HepG2 (cell line): ENCODE data around the gene TRIO. TPM values are rescaled to one million over a fixed set of nuclear protein-coding genes. Genes with fewer than 3 reads are reported as not detected.

Experiments used
- ATF1 ChIP-seq: IDR thresholded peaks from 2 replicates; pipeline ENCODE4 v1.6.1; 2016; ENCODE audit warnings: mild to moderate bottlenecking, control low read depth
- HDAC2 ChIP-seq: sonication (generic); formaldehyde crosslinking; IDR thresholded peaks from 2 replicates; pipeline ENCODE4 v1.4.0; 2020; ENCODE audit warnings: missing genetic modification reagents
- HNF4A ChIP-seq: sonication (generic); formaldehyde crosslinking; IDR thresholded peaks from 2 replicates; pipeline ENCODE4 v1.4.0; 2020; ENCODE audit warnings: missing genetic modification reagents
- HOMEZ ChIP-seq: IDR thresholded peaks from 2 replicates; pipeline ENCODE4 v1.6.1; 2016; ENCODE audit warnings: low read depth
- HOXA7 ChIP-seq: sonication (generic); formaldehyde crosslinking; IDR thresholded peaks from 2 replicates; pipeline ENCODE4 v1.8.1; 2022; ENCODE audit warnings: mild to moderate bottlenecking, missing genetic modification reagents, moderate library complexity
- LBX2 ChIP-seq: sonication (generic); formaldehyde crosslinking; IDR thresholded peaks from 2 replicates; pipeline ENCODE4 v1.5.0; 2020; ENCODE audit warnings: missing genetic modification reagents, mild to moderate bottlenecking, borderline replicate concordance
- MEIS2 ChIP-seq: sonication (generic); formaldehyde crosslinking; IDR thresholded peaks from 2 replicates; pipeline ENCODE4 v1.9.0; 2021; ENCODE audit warnings: mild to moderate bottlenecking, missing genetic modification reagents
- MIER2 ChIP-seq: IDR thresholded peaks from 2 replicates; pipeline ENCODE4 v1.6.1; 2016; ENCODE audit warnings: missing biosample characterization, missing genetic modification reagents
- MLXIP ChIP-seq: sonication (generic); formaldehyde crosslinking; IDR thresholded peaks from 2 replicates; pipeline ENCODE4 v1.9.0; 2021; ENCODE audit warnings: missing genetic modification reagents, borderline replicate concordance
- PATZ1 ChIP-seq: sonication (generic); formaldehyde crosslinking; IDR thresholded peaks from 2 replicates; pipeline ENCODE4 v1.4.0; 2020; ENCODE audit warnings: missing genetic modification reagents
- PPARG ChIP-seq: conservative IDR thresholded peaks from 2 replicates; pipeline ENCODE4 v1.6.1; 2016; ENCODE audit warnings: missing biosample characterization, missing genetic modification reagents
- PRPF4 ChIP-seq: fragments of 200-400 bp; formaldehyde crosslinking; IDR thresholded peaks from 2 replicates; pipeline ENCODE4 v1.6.1; 2016; ENCODE audit warnings: low read length, low read depth; ENCODE audit not compliant: poor library complexity, severe bottlenecking
- RXRA ChIP-seq: sonication (generic); formaldehyde crosslinking; IDR thresholded peaks from 2 replicates; pipeline ENCODE4 v1.5.1; 2020; ENCODE audit warnings: missing genetic modification reagents
- SNAI1 ChIP-seq: sonication (generic); formaldehyde crosslinking; IDR thresholded peaks from 2 replicates; pipeline ENCODE4 v1.5.0; 2020; ENCODE audit warnings: mild to moderate bottlenecking, missing genetic modification reagents, borderline replicate concordance
- SNAPC2 ChIP-seq: sonication (generic); formaldehyde crosslinking; IDR thresholded peaks from 2 replicates; pipeline ENCODE4 v1.8.1; 2022; ENCODE audit warnings: mild to moderate bottlenecking, missing genetic modification reagents
- SRSF9 ChIP-seq: fragments of 200-400 bp; formaldehyde crosslinking; IDR thresholded peaks from 2 replicates; pipeline ENCODE4 v1.6.1; 2018; ENCODE audit warnings: borderline replicate concordance, mild to moderate bottlenecking, low read depth, low read length; ENCODE audit not compliant: insufficient read depth, poor library complexity, severe bottlenecking
- ZBTB20 ChIP-seq: sonication (generic); formaldehyde crosslinking; IDR thresholded peaks from 2 replicates; pipeline ENCODE4 v1.8.1; 2023; ENCODE audit warnings: missing genetic modification reagents, low read depth, mild to moderate bottlenecking, borderline replicate concordance
- ZMAT5 ChIP-seq: sonication (generic); formaldehyde crosslinking; IDR thresholded peaks from 2 replicates; pipeline ENCODE4 v1.5.0; 2020; ENCODE audit warnings: mild to moderate bottlenecking, low read depth, missing genetic modification reagents, borderline replicate concordance
- ZNF101 ChIP-seq: sonication (generic); formaldehyde crosslinking; IDR thresholded peaks from 2 replicates; pipeline ENCODE4 v1.4.0; 2020; ENCODE audit warnings: mild to moderate bottlenecking, low read depth, missing genetic modification reagents, borderline replicate concordance
- ZNF292 ChIP-seq: sonication (generic); formaldehyde crosslinking; IDR thresholded peaks from 2 replicates; pipeline ENCODE4 v1.8.1; 2022; ENCODE audit warnings: mild to moderate bottlenecking, low read depth, missing genetic modification reagents, borderline replicate concordance
- ZNF558 ChIP-seq: sonication (generic); formaldehyde crosslinking; IDR thresholded peaks from 2 replicates; pipeline ENCODE4 v1.9.0; 2022; ENCODE audit warnings: mild to moderate bottlenecking, missing genetic modification reagents, borderline replicate concordance
- ZNF580 ChIP-seq: IDR thresholded peaks from 2 replicates; pipeline ENCODE4 v1.6.1; 2016; ENCODE audit warnings: low read depth, borderline replicate concordance
- ZNF614 ChIP-seq: IDR thresholded peaks from 2 replicates; pipeline ENCODE4 v1.6.1; 2018; ENCODE audit warnings: missing biosample characterization, missing genetic modification reagents, inconsistent platforms, borderline replicate concordance
- polyA plus RNA-seq, 8 experiments: library from polyadenylated mRNA; depleted of rRNA in 3 of 8; stranded (reverse) in 7 of 8; unstranded in 1 of 8; fragments of >200 nt; fragmentation: Illumina TruSeq in 4 of 8; extraction: Trizol in 4 of 8; gene quantifications; 2 replicates each; pipeline versions ENCODE4 v1.2.1 to v1.2.3, GENCODE V29; 2011 to 2016; ENCODE audit warnings: low read depth in 4 of 8, missing spikeins in 1 of 8, mixed read lengths in 1 of 8; ENCODE audit not compliant: insufficient read depth in 1 of 8
- total RNA-seq, 5 experiments: library from RNA; depleted of rRNA; stranded (reverse); fragments of >200 nt; fragmentation: Illumina TruSeq; extraction: Trizol; gene quantifications; 2 replicates each; pipeline ENCODE4 v1.2.3, GENCODE V29; 2016; ENCODE audit warnings: low read depth in 1 of 5

TRIO gene
- total and polyA plus RNA-seq, 2 of the 13 experiments (the other 11 are each of a cell fraction or from before 2014, with no cell fraction given) = 45.2 to 45.9 TPM

- TF ChIP-seq ZNF101 = no peak
- TF ChIP-seq SNAI1 (CRISPR knock-in tag) = no peak
- TF ChIP-seq ATF1 (CRISPR knock-in tag) = no peak
- TF ChIP-seq SNAPC2 (CRISPR knock-in tag) = no peak
- no peak for TF ChIP-seq ZNF558
- no peak for TF ChIP-seq SRSF9
- 0 out of 2 replicates have a peak, but pooled peaks have one; percentile 16 for TF ChIP-seq HDAC2 (CRISPR knock-in tag)
- TF ChIP-seq ZNF292 (CRISPR knock-in tag) = 0 out of 2 replicates have a peak, but pooled peaks have one; percentile 21
- TF ChIP-seq ZNF580 (CRISPR knock-in tag) = no peak
- TF ChIP-seq MEIS2 = no peak
- no peak for TF ChIP-seq LBX2 (CRISPR knock-in tag)
- 0 out of 2 replicates have a peak, but pooled peaks have one; percentile 29 for TF ChIP-seq PPARG
- TF ChIP-seq ZBTB20 (CRISPR knock-in tag) = no peak
- TF ChIP-seq HOMEZ (CRISPR knock-in tag) = peak; percentile 37; the same call in 1 of the 2 replicates
- TF ChIP-seq ZNF614 = no peak
- TF ChIP-seq PRPF4 = no peak
- no peak for TF ChIP-seq MLXIP
- peak; percentile 63 for TF ChIP-seq HNF4A (CRISPR knock-in tag)
- TF ChIP-seq HOXA7 = no peak
- no peak for TF ChIP-seq RXRA (CRISPR knock-in tag)
- no peak for TF ChIP-seq MIER2 (CRISPR knock-in tag)
- TF ChIP-seq PATZ1 (CRISPR knock-in tag) = no peak; the same call in 1 of the 2 replicates
- TF ChIP-seq ZMAT5 (CRISPR knock-in tag) = no peak
Observed at GRCh38 chr5:14182761-14183160, 39.6 kb downstream of the TRIO start (continued).
